HCT116 (cell line): ENCODE measurements around the gene LAMTOR1.

Experiments
- CTCF ChIP-seq, 3 experiments: fragments of 200-600 bp in 1 of 3; sonication (generic) in 1 of 3; IDR thresholded peaks in 2 of 3; conservative IDR thresholded peaks in 1 of 3; 2 replicates each; pipeline ENCODE4 v1.5.1; 2012 to 2017; ENCODE audit warnings: low read depth in 2 of 3, low read length in 2 of 3, antibody characterized with exemption in 1 of 3, borderline replicate concordance in 1 of 3, control low read depth in 1 of 3, mild to moderate bottlenecking in 1 of 3, mixed read lengths in 1 of 3, mixed run types in 1 of 3, moderate library complexity in 1 of 3; ENCODE audit not compliant: insufficient read depth in 1 of 3
- EZH2 ChIP-seq: fragments of 200-600 bp; sonication (generic); IDR thresholded peaks from 2 replicates; pipeline ENCODE4 v1.6.1; 2017; ENCODE audit warnings: antibody characterized with exemption, mixed run types
- JUND ChIP-seq: IDR thresholded peaks from 2 replicates; pipeline ENCODE4 v1.6.1; 2012
- POLR2A ChIP-seq: IDR thresholded peaks from 2 replicates; pipeline ENCODE4 v1.7.0; 2011; ENCODE audit warnings: borderline replicate concordance; ENCODE audit not compliant: insufficient read depth, insufficient read length; ENCODE audit errors: extremely low read depth
- POLR2AphosphoS5 ChIP-seq: IDR thresholded peaks from 2 replicates; pipeline ENCODE4 v1.6.1; 2011; ENCODE audit warnings: mild to moderate bottlenecking, low read depth, low read length, moderate library complexity
- RAD21 ChIP-seq: IDR thresholded peaks from 2 replicates; pipeline ENCODE4 v1.6.1; 2012; ENCODE audit warnings: low read depth, mild to moderate bottlenecking
- SP1 ChIP-seq: IDR thresholded peaks from 2 replicates; pipeline ENCODE4 v1.6.1; 2012; ENCODE audit warnings: low read depth
- ZFX ChIP-seq: fragments of 450-650 bp; IDR thresholded peaks from 2 replicates; pipeline ENCODE4 v1.6.1; 2017
- ZNF274 ChIP-seq: fragments of 200-500 bp; sonication (Bioruptor generic); IDR thresholded peaks from 2 replicates; pipeline ENCODE4 v1.6.1; 2014; ENCODE audit warnings: mild to moderate bottlenecking, low read depth, low read length, inconsistent platforms
- TF ChIP-seq, protein P1 (sequence below): IDR thresholded peaks from 2 replicates; pipeline ENCODE4 v1.6.1; 2012
- TF ChIP-seq, protein P2 (sequence below): IDR thresholded peaks from 2 replicates; pipeline ENCODE4 v1.6.1; 2012; ENCODE audit warnings: low read depth

- TF ChIP-seq ZFX (no peak), CTCF (IDR thresholded peaks at IDR 0.05 in 2 of 3, conservative IDR thresholded peaks at IDR 0.05 in 1 of 3; ENCODE audit: borderline replicate concordance in 1 of 3, insufficient read depth in 1 of 3, low read depth in 2 of 3, low read length in 2 of 3) (no peak), EZH2 (no peak), RAD21 (no peak), POLR2AphosphoS5 (no peak), POLR2A (no peak), JUND (no peak), ZNF274 (no peak), SP1 (no peak)
- TF ChIP-seq, protein P1, sequence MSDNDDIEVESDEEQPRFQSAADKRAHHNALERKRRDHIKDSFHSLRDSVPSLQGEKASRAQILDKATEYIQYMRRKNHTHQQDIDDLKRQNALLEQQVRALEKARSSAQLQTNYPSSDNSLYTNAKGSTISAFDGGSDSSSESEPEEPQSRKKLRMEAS, result no peak
- TF ChIP-seq, protein P2, sequence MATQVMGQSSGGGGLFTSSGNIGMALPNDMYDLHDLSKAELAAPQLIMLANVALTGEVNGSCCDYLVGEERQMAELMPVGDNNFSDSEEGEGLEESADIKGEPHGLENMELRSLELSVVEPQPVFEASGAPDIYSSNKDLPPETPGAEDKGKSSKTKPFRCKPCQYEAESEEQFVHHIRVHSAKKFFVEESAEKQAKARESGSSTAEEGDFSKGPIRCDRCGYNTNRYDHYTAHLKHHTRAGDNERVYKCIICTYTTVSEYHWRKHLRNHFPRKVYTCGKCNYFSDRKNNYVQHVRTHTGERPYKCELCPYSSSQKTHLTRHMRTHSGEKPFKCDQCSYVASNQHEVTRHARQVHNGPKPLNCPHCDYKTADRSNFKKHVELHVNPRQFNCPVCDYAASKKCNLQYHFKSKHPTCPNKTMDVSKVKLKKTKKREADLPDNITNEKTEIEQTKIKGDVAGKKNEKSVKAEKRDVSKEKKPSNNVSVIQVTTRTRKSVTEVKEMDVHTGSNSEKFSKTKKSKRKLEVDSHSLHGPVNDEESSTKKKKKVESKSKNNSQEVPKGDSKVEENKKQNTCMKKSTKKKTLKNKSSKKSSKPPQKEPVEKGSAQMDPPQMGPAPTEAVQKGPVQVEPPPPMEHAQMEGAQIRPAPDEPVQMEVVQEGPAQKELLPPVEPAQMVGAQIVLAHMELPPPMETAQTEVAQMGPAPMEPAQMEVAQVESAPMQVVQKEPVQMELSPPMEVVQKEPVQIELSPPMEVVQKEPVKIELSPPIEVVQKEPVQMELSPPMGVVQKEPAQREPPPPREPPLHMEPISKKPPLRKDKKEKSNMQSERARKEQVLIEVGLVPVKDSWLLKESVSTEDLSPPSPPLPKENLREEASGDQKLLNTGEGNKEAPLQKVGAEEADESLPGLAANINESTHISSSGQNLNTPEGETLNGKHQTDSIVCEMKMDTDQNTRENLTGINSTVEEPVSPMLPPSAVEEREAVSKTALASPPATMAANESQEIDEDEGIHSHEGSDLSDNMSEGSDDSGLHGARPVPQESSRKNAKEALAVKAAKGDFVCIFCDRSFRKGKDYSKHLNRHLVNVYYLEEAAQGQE, result no peak
Measured at GRCh38 chr11:72078477-72078876, 24.6 kb downstream of the LAMTOR1 start.
